GM12801 (cell line): ENCODE data around the gene PELO.

ENCODE experiments used
- TF ChIP-seq, protein P1 (sequence below): IDR thresholded peaks from one replicate; pipeline ENCODE4 v1.5.1; 2011; ENCODE audit warnings: control low read depth; ENCODE audit not compliant: insufficient read length; ENCODE audit errors: extremely low read depth

The PELO gene

GRCh38 chr5:52821901-52822300 lies 34.2 kb downstream of the PELO start:
- TF ChIP-seq, protein P1, sequence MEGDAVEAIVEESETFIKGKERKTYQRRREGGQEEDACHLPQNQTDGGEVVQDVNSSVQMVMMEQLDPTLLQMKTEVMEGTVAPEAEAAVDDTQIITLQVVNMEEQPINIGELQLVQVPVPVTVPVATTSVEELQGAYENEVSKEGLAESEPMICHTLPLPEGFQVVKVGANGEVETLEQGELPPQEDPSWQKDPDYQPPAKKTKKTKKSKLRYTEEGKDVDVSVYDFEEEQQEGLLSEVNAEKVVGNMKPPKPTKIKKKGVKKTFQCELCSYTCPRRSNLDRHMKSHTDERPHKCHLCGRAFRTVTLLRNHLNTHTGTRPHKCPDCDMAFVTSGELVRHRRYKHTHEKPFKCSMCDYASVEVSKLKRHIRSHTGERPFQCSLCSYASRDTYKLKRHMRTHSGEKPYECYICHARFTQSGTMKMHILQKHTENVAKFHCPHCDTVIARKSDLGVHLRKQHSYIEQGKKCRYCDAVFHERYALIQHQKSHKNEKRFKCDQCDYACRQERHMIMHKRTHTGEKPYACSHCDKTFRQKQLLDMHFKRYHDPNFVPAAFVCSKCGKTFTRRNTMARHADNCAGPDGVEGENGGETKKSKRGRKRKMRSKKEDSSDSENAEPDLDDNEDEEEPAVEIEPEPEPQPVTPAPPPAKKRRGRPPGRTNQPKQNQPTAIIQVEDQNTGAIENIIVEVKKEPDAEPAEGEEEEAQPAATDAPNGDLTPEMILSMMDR: no peak

- TF ChIP-seq, protein P1: no peak
Measured at GRCh38 chr5:52822437-52822836, 34.7 kb downstream of the PELO start.

DNA sequence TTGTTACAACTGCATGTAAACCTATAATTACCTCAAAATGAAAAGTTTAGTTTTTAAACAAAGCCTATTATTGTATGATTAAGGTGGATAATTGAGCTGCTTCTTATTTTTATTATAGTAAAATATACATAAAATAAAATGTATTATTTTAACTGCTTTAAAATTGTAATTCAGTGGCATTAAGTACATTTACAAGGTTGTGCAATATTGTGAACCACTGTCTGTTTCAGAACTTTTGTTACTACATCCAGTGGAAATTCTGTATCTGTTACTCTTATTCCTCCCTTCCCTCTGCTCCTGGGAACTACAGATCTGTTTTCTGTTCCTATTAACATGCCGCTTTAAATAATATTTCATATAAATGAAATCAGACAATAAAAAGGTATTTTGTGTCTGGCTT lies 37.1 kb downstream of the PELO start:
- TF ChIP-seq, protein P1: no peak

DNA sequence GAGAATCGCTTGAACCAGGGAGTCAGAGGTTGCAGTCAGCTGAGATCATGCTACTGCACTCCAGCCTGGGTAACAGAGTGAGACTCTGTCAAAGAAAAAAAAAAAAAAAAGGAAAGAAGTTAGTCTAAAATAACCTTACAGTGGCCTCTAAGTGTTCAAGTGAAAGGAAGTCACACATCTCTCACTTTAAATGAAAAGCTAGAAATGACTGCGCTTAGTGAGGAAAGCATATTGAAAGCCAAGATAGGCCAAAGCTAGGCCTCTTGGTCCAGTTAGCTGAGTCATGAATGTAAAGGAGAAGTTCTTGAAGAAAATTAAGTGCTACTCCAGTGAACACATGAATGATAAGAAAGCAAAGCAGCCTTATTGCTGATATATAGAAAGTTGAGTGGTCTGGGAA lies 38.1 kb downstream of the PELO start:
- TF ChIP-seq, protein P1: no peak

DNA sequence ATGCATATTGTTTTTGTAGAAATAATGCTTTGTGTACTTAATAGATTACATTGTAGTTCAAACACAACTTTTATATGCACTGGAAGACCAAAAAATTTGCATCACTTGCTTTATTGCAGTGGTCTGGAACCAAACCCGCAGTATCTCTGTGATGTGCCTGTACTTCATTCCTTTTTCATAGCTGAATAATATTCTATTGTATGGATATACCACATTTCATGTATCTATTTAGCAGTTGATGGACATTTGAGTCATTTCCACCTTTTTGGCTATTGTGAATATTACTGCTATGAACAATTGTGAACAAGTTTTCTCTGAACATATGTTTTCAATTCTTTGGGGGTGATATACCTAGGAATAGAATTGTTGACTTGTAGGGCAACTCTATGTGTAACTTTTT lies 40.1 kb downstream of the PELO start:
- TF ChIP-seq, protein P1: no peak

DNA sequence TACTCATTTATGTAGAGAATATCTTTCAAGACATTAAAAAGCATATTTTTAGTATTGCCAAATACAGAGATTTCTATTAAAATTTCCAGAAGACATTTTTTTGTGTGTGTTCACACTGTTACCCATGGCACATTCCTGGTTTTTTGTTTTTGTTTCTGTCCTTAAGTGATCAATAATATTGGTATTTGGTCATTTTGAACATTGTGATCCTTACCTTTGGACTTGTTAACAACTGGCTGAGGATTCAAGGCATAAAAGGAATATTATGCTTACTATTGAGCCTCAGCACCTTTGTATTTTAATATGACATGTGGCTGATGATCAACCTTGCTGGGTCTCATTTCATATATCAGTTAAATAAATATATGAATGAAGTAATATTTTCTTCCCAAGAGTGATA lies 41.9 kb downstream of the PELO start:
- TF ChIP-seq, protein P1: no peak

GRCh38 chr5:52830650-52831049 lies 42.9 kb downstream of the PELO start:
- TF ChIP-seq, protein P1: no peak
